NCI-H2196 (cell line): ENCODE measurements around the gene KRTAP5-2.

ENCODE experiments used
- DNase-seq: peaks from one replicate; lab custom pipeline; 2025; ENCODE audit not compliant: unreplicated experiment; lab: John Stamatoyannopoulos, UW

Gene KRTAP5-2

DNA sequence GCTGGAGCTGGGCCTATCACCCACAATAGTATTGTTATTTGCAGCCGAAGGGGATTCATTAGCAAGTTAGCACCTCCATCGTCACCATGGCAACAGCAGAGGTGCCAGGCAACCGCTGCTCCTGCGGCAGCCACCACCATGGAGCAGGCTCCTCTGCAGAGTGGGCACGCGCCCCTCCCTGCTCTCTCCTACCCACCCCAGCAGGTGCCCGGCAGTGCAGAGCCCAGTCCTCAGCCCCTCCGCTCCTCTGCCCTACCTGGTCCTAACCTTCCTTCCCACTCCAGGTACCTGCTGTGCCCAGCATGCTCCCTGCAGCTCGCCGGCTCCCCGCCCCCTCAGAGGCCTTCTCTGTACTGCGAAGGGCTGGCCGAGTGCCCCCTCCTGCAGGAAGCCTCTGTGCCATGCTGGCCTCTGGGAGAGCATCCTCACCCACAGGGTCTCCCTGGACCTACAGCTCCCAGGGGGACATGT lies 29.6 kb downstream of the KRTAP5-2 start:
- DNase-seq, result peak; percentile 50

DNA sequence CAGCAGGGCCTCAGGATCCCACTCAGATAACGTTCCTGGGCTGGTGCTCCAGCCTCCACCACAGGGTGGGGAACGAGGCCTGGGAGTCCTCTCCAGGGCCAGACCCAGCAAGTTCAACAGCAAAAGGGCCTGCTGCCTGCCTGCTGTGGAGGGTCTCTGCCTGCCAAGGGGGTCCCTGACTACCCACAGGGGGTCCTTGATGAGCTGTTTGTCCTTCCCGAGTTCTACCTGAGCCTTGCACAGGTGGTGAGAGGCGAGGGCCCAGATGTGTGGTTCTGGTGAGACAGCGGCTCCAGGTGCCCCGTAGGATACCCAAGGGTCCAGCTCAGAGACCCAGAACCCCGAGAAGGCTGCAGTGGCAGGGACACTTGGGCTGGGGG lies 30.4 kb downstream of the KRTAP5-2 start:
- no peak for DNase-seq

DNA sequence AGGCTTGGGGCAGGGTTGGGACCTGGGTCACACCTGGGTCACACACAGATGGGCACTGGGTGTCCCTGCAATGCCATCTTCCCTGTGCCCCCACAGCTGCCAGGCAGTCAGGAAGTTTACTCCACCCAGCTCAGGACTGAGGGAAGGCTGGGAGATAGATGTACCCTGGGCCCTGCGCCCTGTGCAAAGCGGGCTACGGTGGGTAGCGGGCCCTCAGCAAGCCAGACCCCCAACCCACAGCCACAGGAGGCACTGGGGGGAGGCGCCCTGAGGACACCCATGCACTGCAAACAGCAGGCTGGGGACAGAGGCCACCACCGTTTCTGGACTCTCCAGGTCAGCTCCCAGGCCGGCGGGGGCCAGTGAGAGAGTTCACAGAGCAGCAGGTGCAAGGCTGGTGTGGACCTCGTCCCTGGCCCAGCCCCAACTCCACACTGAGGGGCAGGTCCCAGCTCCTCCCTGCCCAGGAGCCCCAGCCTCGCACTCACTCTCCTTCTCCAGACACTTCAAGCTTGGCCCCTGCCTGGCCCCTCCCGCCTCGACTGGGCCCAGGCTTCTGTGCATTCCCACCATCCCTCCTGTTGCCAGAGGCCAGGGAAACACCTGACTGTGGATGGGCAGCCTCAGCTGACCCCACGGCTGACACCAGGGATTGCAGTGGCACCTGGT lies 30.9 kb downstream of the KRTAP5-2 start:
- no peak for DNase-seq

DNA sequence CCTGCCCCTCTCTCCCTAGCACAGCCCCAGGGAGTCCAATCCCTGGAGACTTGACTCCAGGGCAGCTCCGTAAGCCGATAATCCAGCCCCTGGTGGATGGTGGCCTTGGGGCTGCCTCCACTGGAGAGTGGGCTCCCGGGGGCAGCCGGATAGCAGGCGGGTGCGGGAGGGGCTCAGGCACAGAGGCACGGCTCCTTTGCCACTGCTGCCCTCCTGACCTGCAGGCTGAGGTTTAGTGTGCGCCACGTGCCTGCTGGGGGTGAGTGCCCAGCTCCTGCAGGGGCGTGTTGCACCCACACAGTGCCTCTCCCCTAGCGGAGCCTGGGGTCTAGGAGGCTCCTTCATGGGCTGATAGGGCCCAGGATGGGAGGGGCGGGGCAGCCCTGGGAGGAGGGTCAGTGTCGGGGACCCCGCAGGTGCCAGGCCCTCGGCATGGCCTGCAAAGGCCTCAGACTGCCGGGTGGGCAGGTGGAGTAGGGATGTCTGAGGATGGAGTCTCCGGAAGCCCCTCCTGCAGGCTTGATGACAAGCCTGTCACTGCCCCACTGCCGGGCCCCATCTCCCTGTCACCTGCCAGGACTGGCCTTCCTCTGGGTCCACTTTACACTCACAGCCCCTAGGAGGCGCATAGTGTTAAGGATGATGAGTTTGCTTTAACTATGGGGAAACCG lies 31.6 kb downstream of the KRTAP5-2 start:
- DNase-seq, result no peak

DNA sequence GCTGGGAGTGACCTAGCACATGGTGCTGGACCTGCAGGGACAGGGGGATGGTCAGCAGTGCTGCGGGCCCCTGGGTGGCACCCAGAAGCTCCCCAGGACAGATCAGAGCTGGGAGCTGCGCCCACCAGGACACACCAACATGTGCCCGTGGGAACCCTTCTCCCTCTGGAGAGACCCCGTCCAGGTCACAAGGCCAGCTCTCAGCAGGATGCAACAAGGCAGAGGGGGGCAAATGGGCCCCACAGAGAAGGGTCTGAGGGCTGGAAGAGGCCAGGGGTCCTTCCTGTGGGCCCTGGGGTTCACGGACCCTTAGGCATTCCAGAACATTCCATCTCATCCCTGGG lies 32.2 kb downstream of the KRTAP5-2 start:
- DNase-seq, result no peak

DNA sequence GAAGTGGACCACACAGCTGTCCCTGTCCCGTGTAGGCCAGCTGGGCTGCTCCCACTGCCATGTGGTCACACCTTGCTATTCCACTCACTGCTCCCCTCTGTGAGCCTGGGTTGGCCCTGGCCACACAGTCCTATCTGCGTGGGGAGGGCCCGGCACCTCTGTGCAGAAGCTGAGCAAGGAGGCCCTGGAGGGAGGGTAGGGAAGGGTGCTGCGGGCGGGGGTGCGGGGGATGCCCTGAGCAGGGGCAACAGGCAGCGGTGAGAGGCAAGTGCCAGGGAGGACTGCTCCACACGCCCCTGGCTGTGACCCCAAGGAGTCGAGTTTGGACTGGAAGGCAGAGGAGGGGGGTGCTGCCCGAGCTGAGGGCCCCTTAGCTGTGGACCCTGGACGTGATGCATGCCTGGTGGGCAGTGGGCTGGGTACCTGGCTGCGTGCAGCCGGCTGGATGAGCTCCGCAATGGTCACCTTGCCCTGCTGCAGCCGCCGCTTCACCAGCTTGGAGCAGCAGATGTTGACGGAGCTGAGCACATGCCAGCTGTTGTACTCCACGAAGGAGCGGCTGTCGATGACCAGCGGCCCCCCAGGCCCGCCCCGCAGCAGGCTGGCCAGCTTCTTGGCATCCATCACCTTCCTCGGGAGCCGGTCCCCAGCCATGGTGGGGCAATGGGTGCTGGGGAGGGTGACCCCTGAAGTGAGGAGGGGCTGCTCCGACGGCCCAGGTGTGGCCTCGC lies 32.8 kb downstream of the KRTAP5-2 start:
- no peak for DNase-seq

DNA sequence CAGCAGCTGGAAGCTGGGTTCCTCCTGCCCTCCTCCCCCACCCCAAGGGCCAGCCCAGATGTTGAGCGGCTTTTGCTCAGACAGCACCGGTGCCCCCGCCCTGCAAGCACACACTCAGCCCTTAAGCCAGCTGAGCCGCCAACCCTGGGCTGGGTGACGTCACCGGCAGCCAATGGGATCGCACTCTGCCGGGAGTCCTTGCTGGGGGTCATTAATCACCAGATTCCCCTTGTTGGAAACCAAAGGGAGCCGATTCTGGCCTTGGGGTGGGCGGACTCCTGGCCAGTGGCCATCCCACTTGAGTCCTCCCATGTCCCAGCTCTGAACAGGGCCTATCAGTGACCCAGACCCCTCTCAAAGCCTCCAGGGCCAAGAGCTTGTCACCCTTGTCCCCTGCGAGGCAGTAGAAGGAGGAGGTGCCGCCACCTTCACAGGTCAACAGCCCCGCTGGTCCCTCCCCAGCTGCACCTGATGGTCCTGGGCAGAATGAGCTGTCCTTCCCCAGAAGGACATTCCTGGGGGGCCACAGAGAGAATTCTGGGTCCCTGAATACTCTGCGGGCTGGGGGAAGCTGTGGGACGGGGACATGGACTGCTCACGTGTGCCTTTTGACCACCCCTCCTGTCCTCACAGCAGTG lies 33.4 kb downstream of the KRTAP5-2 start:
- peak; percentile 19 for DNase-seq

DNA sequence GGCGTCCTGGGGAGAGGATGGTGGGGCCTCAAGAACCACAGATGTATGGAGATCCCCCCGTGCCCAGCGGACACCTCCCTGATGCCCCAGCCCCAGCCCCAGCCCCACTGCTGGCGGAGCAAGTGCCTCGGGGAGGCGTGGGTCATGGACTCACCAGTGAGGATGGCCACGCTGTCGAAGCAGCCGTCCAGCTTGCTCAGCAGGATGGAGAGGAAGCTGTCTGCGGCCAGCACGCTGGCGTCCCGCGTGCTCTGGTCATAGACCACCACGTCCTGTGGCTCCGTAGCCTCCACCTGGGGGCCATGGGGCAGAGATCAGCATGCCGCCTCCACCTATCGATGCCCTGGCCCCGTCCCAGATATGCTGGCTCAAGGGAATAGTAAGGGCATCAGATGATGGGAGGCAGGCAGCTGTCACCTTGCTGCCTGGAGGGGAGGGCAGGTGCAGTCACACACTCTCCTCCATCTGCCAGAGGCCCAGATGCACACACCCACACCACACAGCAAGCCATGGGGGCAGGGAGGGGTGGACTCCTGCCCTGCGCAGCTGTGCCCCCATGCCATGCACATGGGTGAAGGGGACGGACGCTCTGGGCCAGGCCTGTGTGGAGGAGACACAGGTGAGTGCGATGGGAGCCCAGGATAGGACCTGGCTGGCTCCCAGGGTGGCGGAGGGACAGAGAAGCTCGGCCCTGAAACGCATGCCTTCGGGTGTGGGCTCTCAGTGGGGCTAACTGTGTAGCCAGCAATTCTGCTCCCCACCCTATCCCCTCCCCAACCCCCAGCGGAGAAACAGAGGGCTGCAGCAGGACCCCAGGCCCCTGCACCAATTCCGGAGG lies 34.2 kb downstream of the KRTAP5-2 start:
- DNase-seq, result no peak

DNA sequence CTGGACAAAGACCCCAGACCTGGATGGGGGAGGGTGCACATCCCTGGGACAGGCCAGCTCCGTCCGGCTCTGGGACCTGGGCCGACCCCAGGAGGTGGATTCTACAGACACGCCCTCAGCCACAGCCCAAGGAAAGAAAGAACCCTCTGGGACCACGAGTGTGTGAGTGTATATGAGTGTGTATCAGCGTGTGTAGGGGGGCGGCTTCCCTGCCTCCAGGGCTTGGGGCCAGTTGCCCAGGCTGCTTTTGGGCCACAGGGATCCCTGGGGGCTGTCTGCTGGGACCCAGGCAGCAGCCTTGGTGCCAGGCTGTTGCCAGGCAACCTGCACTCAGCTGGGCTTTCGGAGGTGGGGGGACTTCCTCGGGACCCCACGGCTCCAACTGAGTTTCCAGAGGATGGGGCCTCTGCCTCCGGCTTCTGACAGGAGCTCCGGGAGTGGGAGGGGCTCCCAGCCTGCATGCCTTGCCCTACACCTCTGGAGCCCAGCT lies 34.9 kb downstream of the KRTAP5-2 start:
- DNase-seq, result no peak

DNA sequence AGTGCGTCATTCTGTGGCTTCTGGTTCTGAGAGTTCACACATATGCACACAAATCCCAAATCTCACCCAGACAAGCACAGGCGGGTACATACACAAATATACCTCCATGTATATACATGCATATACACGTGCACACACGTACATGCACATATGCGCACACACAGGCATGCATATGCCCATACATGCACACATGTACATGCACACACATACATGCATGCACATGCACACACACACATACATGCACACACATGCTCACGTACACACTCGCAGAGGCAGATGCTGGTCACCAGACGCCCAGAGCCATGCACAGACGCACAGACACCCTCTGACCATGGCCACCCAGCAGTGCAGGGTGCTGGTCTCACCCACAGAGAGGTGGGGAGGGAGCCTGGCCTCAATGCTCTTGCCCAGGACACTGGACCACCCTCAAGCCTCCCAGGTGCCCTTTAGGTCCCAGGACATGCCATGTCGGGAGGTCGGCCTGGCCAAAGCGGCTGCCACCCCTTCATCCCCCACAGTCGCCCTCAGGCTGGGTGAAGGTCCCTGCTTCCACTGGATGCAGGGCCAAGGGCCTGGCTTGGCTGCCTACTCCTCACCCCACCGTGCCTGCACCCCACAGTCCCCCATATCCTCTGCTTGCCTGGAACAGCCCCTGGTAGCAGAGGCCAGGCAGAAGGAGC lies 35.5 kb downstream of the KRTAP5-2 start:
- DNase-seq, result no peak

DNA sequence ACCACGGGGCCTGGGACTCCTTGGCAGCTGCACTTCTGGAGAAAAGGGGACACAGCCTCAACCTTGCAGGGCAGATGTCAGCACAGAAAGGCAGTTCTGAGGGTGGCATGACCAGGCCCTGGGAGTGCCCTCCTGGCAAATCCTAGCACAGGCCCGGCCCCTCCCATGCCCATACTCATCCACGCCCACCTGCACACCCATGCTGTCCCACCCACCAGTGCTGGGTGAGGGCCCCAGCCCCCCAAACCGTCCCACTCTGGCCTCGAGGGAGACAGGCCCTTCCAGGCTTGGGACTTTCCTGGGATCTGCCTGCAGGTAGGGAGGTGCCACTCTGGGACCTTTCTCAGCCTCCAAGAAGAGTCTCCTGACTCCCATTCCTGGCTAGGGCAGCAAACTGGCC lies 36.1 kb downstream of the KRTAP5-2 start:
- DNase-seq, result no peak

DNA sequence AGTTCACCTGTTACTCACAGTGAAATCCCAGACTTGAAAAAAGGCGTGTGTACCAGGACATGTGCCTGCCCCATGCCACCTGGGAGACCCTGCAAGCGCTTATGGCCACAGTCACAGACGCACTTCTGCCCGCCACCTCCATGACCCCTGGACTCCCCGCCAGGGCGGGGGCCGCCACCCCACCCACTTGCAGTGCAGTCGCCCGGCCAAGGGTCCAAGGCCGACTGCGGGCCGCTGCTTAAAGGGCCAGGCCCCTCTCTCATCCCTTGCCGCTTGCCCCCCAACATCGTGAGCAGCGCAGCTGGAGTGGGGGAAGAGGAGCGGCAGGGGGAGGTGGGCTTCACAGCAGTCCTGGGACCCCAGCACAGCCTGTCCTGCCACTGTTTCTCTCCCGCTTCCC lies 36.8 kb downstream of the KRTAP5-2 start:
- no peak for DNase-seq

DNA sequence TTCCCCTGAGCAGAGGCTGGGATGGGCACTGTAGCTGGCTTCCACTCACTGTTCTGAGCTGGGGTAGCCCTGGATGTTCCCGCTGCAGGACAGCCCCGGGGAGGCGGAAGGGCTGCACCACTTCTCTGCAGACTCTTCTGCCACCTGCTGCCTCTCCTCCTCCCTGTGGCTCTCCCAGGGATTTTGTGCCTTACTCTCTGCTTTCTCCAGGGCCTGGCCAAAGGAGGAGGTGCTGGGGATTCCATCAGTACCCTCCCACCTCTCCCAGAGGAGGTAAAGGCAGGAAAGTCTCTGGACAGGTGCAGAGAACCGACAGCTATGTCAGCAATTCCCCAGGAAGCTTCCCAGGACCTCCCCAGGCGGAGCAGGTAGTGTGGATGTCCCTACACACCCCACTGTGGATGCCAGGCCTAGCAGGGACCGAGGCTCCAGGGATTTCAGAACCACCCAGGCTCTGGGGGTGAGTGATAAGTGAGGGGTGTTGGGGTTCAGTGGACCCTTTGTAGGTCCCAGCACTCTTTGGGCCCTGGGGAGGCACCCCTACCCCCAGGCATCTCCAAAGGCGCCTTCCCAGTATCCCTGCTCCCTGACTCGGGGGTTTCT lies 37.3 kb downstream of the KRTAP5-2 start:
- no peak for DNase-seq

DNA sequence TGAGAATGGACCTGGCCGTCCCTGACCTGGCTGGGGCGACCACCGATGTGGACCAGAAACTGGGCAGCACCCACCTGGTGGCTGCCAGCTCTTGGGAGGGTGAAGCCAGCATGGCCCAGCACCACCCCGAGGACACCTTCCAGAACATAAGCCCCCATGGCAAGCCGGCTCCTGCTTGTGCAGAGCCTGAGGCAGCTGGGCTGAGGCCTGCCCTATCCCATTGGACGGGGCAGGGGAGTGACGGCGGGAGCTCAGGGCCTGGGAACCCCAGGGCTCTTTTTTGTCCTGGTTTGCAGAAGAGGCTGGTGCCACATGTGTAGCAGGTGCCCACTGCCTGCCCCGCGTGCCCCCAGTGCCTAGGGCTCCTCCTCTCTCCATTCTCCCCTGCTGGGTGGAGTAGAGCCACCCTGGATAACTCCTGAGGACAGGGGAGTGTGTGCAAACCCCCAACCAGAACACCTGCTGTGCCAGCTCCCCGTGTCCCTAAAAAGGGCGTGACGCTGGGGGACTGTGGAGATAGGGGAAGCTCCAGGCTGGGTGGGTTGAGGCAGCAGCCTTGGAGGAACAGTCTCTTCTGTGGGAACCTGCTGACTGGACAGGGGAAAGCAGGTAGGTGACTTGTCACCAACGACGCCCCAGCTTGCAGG lies 38.0 kb downstream of the KRTAP5-2 start:
- no peak for DNase-seq

DNA sequence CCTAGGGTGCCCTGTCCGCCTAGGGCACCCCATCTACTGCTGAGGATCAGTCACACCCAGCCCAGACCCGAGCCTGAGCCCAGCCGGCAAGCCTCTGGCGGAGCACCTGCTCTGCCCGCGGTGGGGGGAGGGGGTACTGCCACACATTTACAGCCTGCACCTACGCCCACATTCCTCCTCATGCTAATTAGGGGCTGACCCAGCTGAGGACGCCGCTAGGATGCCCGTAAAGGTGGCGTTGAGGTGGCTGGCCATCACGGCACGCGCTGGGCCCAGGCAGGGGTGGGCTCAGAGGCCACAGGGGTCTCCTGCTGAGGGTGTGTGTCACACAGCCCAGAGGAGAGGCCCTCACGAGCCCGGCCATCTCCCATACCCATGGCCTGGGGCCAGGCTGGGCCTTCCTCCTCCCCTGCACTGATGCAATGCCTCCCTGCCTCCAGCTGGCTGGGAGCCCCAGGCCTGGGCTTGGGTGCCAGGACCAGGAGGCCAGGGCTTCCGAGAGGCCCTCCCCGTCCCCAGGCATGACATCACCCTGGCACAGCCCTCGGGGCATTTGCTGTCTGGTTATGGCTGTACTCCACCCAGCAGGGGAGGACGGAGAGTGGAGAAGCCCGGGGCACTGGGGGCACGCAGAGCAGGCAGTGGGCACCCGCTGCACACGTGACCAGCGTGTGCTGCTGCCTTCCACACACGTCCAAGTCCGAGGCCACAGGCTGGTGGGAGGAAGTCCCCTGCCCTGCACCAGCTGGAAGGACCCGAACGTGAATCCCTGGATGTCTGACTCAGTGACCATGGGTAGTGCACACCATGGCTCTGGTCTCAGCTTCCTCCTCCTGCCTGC lies 38.8 kb downstream of the KRTAP5-2 start:
- peak; percentile 97 for DNase-seq

DNA sequence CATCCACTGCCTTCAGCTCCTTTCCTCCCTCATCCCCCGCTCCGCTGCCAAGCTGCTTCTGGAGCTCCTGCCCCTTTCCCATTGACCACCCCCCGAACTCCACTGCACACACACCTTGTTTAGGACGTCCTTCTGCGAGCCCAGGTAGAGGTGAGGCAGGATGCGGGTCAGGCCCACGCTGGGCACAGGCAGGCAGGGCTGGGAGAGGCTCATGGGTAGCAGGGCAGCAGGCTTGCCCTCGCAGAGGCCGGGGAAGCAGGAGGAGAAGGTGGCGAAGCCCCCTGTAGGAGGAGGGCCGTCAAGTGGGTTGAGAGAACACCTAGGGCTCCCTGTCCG lies 39.4 kb downstream of the KRTAP5-2 start:
- no peak for DNase-seq

DNA sequence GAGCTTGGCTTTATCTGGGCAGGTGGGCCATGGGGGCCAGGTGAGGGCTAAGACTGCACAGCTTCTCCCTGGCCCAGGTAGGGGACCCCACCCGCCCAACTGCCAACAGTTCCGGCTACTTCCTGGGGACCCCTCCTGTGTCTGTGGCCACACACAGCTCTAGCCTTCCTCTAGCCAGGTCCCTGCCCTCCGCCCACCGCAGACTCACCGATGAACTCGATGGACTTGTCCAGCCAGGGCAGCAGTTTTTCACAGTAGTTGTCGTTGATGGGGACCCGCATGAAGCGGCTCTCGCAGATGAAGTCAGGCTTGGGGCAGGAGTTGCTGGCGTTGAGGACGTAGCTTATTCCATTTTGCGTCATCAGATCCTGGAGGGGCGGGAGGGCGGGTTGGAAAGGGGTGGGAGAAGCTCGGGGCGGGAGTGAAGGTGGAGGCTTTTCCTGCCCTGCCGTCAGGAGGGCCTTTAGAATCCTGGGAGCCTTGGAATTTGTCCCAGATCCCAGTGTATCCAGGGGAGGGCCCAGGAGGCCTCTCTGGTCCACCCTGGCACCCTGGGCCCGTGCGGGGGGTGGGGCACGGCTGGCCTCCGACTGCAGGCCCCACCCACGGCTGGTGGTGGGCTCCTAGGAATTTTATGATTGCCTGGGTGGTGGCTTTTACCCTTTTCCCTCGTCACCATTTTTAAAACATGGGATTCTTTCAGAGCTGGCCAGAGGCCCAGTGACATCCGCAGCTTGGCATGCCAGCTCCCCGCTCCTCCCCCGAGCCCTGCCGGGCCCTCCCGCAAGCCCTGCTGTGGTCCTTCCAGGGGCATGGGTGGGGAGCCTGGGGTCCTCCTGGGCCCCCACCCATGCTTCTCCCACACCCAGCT lies 40.0 kb downstream of the KRTAP5-2 start:
- DNase-seq, result peak; percentile 61
